GM12874 (cell line): ENCODE results near the gene TLL2.
A peak's percentile ranks its signal among the peaks of the same experiment; 100 is the strongest.

Experiments
- TF ChIP-seq, protein P1 (sequence below): IDR thresholded peaks from 2 replicates; pipeline ENCODE4 v1.5.1; 2011; ENCODE audit warnings: low read depth, mild to moderate bottlenecking, control low read depth, low read length, moderate library complexity; ENCODE audit not compliant: insufficient read depth

The TLL2 gene

GRCh38 chr10:96516337-96516736, 2.6 kb upstream of the TLL2 start:
- TF ChIP-seq, protein P1, sequence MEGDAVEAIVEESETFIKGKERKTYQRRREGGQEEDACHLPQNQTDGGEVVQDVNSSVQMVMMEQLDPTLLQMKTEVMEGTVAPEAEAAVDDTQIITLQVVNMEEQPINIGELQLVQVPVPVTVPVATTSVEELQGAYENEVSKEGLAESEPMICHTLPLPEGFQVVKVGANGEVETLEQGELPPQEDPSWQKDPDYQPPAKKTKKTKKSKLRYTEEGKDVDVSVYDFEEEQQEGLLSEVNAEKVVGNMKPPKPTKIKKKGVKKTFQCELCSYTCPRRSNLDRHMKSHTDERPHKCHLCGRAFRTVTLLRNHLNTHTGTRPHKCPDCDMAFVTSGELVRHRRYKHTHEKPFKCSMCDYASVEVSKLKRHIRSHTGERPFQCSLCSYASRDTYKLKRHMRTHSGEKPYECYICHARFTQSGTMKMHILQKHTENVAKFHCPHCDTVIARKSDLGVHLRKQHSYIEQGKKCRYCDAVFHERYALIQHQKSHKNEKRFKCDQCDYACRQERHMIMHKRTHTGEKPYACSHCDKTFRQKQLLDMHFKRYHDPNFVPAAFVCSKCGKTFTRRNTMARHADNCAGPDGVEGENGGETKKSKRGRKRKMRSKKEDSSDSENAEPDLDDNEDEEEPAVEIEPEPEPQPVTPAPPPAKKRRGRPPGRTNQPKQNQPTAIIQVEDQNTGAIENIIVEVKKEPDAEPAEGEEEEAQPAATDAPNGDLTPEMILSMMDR = no peak

DNA sequence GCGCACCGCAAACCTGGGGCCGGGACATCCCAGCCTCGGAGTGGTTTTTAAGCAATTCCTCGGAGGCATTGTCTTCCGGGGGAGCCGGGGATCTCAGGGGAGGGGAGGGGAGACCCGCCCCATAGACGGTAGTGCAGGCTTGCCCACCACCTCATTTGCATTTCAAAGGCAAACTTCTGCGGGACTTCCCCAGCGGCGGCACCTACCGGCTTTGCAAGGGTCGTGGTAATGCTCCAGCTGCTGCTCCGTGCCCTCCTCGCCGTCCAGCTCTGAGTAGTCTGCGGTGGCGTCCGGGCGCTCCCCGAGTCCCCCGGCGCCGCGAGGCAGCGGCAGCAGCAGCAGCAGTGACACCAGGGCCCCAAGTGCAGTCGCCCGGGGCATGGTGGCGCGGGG, 425 bp downstream of the TLL2 start:
- TF ChIP-seq, protein P1 = no peak

GRCh38 chr10:96512524-96513304, 1.0 kb downstream of the TLL2 start:
- TF ChIP-seq, protein P1 = no peak

DNA sequence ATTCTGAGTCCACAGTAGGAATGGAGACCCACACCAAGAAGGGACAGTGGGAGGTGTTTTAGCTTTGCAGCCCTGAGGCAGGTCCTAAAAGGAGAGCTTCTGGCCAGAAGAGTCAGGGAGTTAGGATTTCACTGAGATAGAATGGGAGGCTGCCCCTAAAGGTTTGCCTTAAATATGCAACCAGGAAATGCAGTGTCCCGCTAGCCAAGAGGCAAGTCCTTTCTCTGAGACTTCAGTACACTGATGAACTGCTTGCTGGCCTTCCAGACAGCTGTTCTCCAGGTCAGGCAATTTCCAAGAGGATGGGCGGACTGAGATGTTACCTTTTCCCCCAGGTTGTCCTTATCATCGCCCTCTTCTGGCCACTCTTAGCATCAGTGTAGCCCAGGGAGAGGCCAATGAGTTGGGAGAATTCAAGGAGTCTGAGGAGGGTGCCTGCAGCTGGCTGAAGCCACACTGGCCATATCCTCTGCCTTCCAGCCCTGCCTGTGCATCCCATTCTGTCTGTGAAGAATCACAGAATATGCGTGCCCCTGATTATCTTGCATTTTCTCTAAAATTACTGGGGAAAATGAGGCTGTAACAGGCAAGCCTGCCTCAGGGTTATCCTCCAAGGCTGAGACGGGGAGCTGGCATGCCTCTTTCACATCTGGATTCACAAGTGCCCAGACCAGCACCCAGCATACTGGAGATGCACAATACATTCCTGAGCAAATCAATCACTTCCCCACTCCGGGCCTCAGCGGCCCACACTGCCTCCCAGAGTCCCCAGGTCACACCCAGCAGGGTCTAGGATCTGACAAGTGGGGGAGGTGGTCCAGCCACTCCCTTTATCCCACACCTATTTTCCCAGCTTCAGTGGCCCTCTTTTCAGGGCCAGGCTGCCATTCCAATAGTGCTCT, 2.4 kb downstream of the TLL2 start:
- TF ChIP-seq, protein P1 = peak; percentile 68

- TF ChIP-seq, protein P1 = no peak
Observed at GRCh38 chr10:96509017-96509641, 4.6 kb downstream of the TLL2 start.

DNA sequence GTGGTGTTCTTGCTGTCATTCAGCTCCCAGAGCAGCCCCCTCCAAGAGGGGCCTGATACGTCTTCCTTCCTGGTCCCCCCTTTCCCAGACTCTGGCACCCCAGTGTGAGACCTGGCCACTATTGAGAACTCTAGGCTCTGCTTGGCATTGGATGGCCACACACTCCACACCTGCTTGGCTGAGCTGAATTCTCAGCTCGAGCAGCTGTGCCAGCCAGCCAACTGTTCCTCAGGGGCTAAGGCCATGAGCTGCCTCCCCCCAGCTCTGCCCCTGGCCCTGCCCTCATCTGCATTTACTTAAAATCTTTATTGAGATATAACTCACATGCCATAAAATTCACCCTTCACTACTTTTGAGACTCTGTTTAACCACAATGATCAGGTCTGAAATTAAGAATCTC, 6.7 kb downstream of the TLL2 start:
- TF ChIP-seq, protein P1 = no peak
